SK-N-MC (cell line): Measurements from ENCODE around the gene CGA.

Source experiments
- EZH2 ChIP-seq: fragments of 200-600 bp; sonication (generic); IDR thresholded peaks from one replicate; pipeline ENCODE4 v1.6.1; 2017; ENCODE audit warnings: antibody characterized with exemption
- POLR2AphosphoS5 ChIP-seq: IDR thresholded peaks from 2 replicates; pipeline ENCODE4 v1.6.1; 2012; ENCODE audit warnings: mild to moderate bottlenecking, low read depth, low read length, borderline replicate concordance

DNA sequence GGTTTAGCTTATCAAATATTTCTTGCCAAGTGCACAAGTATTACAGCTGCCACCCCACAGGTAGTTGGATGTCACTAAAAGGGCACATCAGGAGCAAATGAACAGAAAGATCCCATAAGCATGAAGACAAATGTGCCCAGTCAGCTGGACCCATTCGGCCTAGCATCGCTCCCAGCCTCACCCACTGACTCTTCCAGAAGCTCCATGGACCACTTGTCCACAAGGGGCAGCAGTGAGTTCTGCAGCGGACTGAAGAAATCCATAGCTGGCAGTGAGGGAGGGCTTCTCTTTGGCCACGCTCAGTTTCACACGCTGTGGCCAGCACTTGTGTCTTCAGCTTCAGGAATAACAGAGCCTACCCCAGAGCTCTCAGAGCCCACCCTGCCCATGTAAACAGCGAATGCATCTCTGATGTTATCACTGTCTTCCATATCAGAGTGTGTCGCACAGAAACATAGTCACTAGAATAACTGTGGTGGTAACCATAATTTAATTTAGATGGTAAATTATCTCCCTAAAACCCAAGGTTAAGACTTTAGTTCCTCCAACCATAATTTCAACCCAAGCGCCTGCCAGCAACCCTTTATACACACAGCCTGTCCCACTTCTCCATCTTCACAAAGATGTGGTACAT, 15.8 kb downstream of the CGA start:
- TF ChIP-seq POLR2AphosphoS5 (no peak), EZH2 (no peak)
